ENCODE results near the gene CFHR5.
"Not testable (repeated sequence)": the region's sequence is repeated elsewhere in the genome, so short reads cannot be mapped to it uniquely, and the experiment has no call there.

The CFHR5 gene

GRCh38 chr1:196977278-196977677 lies at the start of gene CFHR5:
TSS of gene CFHR5 (plus strand) at chr1:196977556. CDS start at chr1:196977665, 109 bp downstream.
- no peak for DNase-seq (ENCODE audit: low read depth)
- Histone ChIP-seq H3K9me3 (ENCODE audit: control insufficient read depth, low read length) (no peaks in the 10 kb centered on the region), H3K27me3 (replicated peaks; ENCODE audit: control insufficient read depth, insufficient read depth, low read length) (no peaks in the 10 kb centered on the region), H3K4me1 (ENCODE audit: control insufficient read depth, insufficient read depth, low read length) (no peaks in the 10 kb centered on the region), H3K9ac (ENCODE audit: low read length) (no peak within 1 kb of the TSS), H3K4me3 (ENCODE audit: low read length) (no peak within 1 kb of the TSS), H3K36me3 (ENCODE audit: control insufficient read depth, insufficient read depth, low read length, severe bottlenecking) (no peaks in the 10 kb centered on the region)

DNA sequence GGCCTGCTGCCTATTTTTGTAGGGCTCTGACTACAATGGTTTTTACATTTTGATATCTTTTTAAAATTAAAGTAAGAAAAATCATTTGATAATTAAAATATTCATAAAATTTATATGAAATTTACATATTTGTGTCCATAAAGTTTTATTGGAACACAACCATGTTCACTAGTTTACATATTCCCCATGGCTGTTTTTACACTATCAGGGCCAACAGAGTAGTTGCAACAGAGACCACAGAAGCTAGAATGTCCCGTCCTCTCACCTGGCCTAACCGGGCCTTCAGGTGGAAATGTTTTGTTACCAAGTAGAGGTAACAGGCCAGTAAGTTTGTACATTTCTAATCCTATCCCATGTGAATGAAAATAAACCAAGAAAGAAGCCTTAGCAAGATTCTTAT lies 44.5 kb upstream of the CFHR5 start:
- not testable (repeated sequence) for H3K9ac ChIP-seq (ENCODE audit: low read length); H3K9me3 ChIP-seq (ENCODE audit: control insufficient read depth, low read length); DNase-seq (ENCODE audit: low read depth); H3K4me1 ChIP-seq (ENCODE audit: control insufficient read depth, insufficient read depth, low read length); H3K27me3 ChIP-seq (replicated peaks; ENCODE audit: control insufficient read depth, insufficient read depth, low read length); H3K4me3 ChIP-seq (ENCODE audit: low read length); H3K36me3 ChIP-seq (ENCODE audit: control insufficient read depth, insufficient read depth, low read length, severe bottlenecking)

DNA sequence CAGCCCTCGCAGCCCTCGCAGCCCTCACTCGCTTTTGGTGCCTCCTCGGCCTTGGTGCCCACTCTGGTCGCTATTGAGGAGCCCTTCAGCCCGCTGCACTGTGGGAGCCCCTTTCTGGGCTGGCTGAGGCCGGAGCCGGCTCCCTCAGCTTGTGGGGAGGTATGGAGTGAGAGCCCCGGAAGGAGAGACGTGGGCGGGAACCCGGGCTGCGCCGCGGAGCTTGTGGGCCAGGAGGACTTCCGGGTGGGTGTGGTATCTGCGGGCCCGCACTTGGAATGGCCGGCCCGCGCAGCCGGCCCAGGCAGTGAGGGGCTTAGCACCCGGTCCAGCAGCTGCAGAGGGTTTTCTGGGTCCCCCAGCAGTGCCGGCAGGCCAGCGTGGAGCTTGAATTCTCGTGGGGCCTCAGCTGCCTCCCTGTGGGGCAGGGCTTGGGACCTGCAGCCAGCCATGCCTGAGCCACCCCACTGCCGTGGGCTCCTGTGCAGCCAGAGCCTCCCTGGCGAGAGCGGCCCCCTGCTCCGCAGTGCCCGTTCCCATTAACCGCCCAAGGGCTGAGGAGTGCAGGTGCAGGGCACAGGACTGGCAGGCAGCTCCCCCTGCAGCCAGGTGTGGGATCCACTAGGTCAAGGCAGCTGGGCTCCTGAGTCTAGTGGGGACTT lies 43.7 kb upstream of the CFHR5 start:
- Histone ChIP-seq H3K4me1 (ENCODE audit: control insufficient read depth, insufficient read depth, low read length) (no peaks in the 10 kb centered on the region), H3K4me3 (ENCODE audit: low read length) (no peak overlapping the region), H3K27me3 (replicated peaks; ENCODE audit: control insufficient read depth, insufficient read depth, low read length) (no peaks in the 10 kb centered on the region), H3K9me3 (ENCODE audit: control insufficient read depth, low read length) (no peaks in the 10 kb centered on the region), H3K9ac (ENCODE audit: low read length) (no peak overlapping the region), H3K36me3 (ENCODE audit: control insufficient read depth, insufficient read depth, low read length, severe bottlenecking) (no peaks in the 10 kb centered on the region)
- DNase-seq (ENCODE audit: low read depth): no peak

- H3K4me3 ChIP-seq (ENCODE audit: low read length); H3K36me3 ChIP-seq (ENCODE audit: control insufficient read depth, insufficient read depth, low read length, severe bottlenecking); H3K9me3 ChIP-seq (ENCODE audit: control insufficient read depth, low read length); H3K4me1 ChIP-seq (ENCODE audit: control insufficient read depth, insufficient read depth, low read length); DNase-seq (ENCODE audit: low read depth); H3K27me3 ChIP-seq (replicated peaks; ENCODE audit: control insufficient read depth, insufficient read depth, low read length); H3K9ac ChIP-seq (ENCODE audit: low read length): not testable (repeated sequence)
These were observed 35.9 kb upstream of the CFHR5 start for GRCh38 chr1:196941474-196941873.

DNA sequence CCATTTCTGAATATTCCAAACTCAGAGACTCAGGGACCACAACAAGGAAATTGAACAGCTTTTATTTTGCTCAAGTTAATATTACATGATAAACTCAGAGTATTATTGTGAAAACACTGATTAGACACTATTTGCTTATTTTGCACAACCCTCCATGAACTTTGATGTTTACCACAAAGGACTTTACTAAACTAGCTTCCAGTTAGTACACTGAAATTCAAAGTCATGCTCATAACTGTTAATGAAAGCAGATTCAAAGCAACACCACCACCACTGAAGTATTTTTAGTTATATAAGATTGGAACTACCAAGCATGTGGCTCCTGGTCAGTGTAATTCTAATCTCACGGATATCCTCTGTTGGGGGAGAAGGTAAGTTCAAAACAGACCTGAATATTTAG lies 33.8 kb upstream of the CFHR5 start, which contains the start of gene CFHR2:
CFHR2 (plus strand) TSS at position 171 of the 400 bp plus-strand sequence; CDS start at position 314, 143 bp downstream.
- not testable (repeated sequence) for DNase-seq (ENCODE audit: low read depth); H3K4me1 ChIP-seq (ENCODE audit: control insufficient read depth, insufficient read depth, low read length); H3K9ac ChIP-seq (ENCODE audit: low read length)

DNA sequence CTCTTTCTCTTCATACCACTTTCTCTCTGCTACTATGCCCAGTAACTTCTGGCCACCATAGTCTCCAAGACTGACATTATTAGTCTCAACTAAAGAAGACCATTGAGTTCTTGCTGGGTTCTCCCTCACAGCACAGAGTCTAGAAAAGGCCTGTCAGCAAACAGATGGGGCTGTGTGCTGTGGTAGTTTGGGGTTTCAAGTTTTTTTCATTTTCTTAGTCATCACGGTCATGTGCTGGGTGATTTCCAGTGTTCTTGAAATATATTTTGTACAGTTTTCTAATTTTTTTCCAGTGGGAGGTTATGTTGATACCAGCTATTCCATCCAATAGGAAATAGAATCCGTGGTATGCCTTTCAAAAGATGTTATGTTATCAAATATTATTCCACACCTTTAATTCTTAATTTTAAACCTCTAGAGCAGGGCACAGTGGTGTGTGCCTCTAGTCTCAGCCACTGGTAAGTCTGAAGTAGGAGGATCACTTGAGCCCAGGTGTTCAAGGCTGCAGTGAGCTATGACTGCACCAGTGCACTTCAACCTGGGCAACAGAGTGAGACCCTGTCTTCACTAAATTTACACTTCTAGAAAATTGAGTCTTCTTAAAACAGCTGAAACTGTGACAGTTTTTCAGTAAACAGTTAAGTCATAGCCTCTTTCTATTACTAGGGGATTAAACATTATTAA lies 25.5 kb upstream of the CFHR5 start:
- Histone ChIP-seq H3K4me3 (ENCODE audit: low read length) (no peak overlapping the region), H3K4me1 (ENCODE audit: control insufficient read depth, insufficient read depth, low read length) (no peaks in the 10 kb centered on the region)

More for the DNA sequence above, 33.8 kb upstream of the CFHR5 start, which contains the start of gene CFHR2:
- not testable (repeated sequence) for H3K9me3 ChIP-seq (ENCODE audit: control insufficient read depth, low read length); H3K4me3 ChIP-seq (ENCODE audit: low read length); H3K27me3 ChIP-seq (replicated peaks; ENCODE audit: control insufficient read depth, insufficient read depth, low read length); H3K36me3 ChIP-seq (ENCODE audit: control insufficient read depth, insufficient read depth, low read length, severe bottlenecking)

DNA sequence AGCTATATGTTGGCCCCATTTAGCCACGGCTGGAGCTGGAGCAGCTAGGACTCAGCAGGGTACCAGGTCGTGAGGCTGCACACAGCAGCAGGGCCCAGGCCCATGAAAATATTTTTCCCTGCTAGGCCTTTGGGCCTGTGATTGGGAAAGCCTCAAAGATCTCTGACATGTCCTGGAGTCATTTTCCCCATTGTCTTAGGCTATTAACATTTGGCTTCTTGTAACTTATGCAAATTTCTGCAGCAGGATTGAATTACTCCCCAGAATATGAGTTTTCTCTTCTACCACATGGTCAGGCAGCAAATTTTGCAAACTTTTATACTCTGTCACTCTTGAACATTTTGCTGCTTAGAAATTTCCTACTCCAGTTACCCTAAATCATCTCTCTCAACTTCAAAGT lies 22.6 kb upstream of the CFHR5 start:
- no peak for DNase-seq (ENCODE audit: low read depth)
- no peak overlapping the region for H3K9ac ChIP-seq (ENCODE audit: low read length)
- no peaks in the 10 kb centered on the region for H3K9me3 ChIP-seq (ENCODE audit: control insufficient read depth, low read length)
- H3K4me1 ChIP-seq (ENCODE audit: control insufficient read depth, insufficient read depth, low read length): no peaks in the 10 kb centered on the region
- no peak overlapping the region for H3K4me3 ChIP-seq (ENCODE audit: low read length)
- H3K36me3 ChIP-seq (ENCODE audit: control insufficient read depth, insufficient read depth, low read length, severe bottlenecking): no peaks in the 10 kb centered on the region
- no peaks in the 10 kb centered on the region for H3K27me3 ChIP-seq (replicated peaks; ENCODE audit: control insufficient read depth, insufficient read depth, low read length)

More for the DNA sequence above, 25.5 kb upstream of the CFHR5 start:
- no peaks in the 10 kb centered on the region for H3K9me3 ChIP-seq (ENCODE audit: control insufficient read depth, low read length)
- no peak for DNase-seq (ENCODE audit: low read depth)
- no peaks in the 10 kb centered on the region for H3K27me3 ChIP-seq (replicated peaks; ENCODE audit: control insufficient read depth, insufficient read depth, low read length)
- H3K36me3 ChIP-seq (ENCODE audit: control insufficient read depth, insufficient read depth, low read length, severe bottlenecking): no peaks in the 10 kb centered on the region
- H3K9ac ChIP-seq (ENCODE audit: low read length): no peak overlapping the region

- Histone ChIP-seq H3K4me3 (ENCODE audit: low read length) (no peak overlapping the region), H3K9ac (ENCODE audit: low read length) (no peak overlapping the region), H3K36me3 (ENCODE audit: control insufficient read depth, insufficient read depth, low read length, severe bottlenecking) (no peaks in the 10 kb centered on the region), H3K27me3 (replicated peaks; ENCODE audit: control insufficient read depth, insufficient read depth, low read length) (no peaks in the 10 kb centered on the region), H3K4me1 (ENCODE audit: control insufficient read depth, insufficient read depth, low read length) (no peaks in the 10 kb centered on the region), H3K9me3 (ENCODE audit: control insufficient read depth, low read length) (no peaks in the 10 kb centered on the region)
- no peak for DNase-seq (ENCODE audit: low read depth)
These were observed 21.4 kb upstream of the CFHR5 start for GRCh38 chr1:196955926-196956325.

DNA sequence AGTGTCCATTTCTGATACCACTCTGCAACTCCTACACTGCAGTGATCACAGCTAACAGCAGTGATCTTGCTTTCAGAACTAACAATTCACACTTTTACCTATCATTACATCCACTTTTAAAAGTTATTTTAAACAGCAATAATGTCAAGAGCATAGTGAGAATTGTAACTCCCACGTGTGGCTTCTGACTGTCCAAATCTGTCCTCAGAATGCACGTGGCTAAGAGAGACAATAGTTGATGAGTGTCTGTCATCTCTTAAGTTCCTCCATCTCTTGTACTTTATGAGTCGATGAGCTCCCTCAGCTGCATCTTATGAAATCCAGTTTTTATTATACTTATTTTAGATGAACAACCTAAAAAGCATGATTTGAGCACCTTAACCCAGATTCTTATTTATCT lies 16.5 kb upstream of the CFHR5 start:
- no peaks in the 10 kb centered on the region for H3K9me3 ChIP-seq (ENCODE audit: control insufficient read depth, low read length)
- H3K9ac ChIP-seq (ENCODE audit: low read length): no peak overlapping the region
- no peak for DNase-seq (ENCODE audit: low read depth)
- no peaks in the 10 kb centered on the region for H3K27me3 ChIP-seq (replicated peaks; ENCODE audit: control insufficient read depth, insufficient read depth, low read length)
- H3K4me3 ChIP-seq (ENCODE audit: low read length): no peak overlapping the region
- no peaks in the 10 kb centered on the region for H3K36me3 ChIP-seq (ENCODE audit: control insufficient read depth, insufficient read depth, low read length, severe bottlenecking)
- H3K4me1 ChIP-seq (ENCODE audit: control insufficient read depth, insufficient read depth, low read length): no peaks in the 10 kb centered on the region

- H3K27me3 ChIP-seq (replicated peaks; ENCODE audit: control insufficient read depth, insufficient read depth, low read length): no peaks in the 10 kb centered on the region
- H3K4me1 ChIP-seq (ENCODE audit: control insufficient read depth, insufficient read depth, low read length): no peaks in the 10 kb centered on the region
- H3K4me3 ChIP-seq (ENCODE audit: low read length): no peak overlapping the region
- no peaks in the 10 kb centered on the region for H3K36me3 ChIP-seq (ENCODE audit: control insufficient read depth, insufficient read depth, low read length, severe bottlenecking)
- no peaks in the 10 kb centered on the region for H3K9me3 ChIP-seq (ENCODE audit: control insufficient read depth, low read length)
- H3K9ac ChIP-seq (ENCODE audit: low read length): no peak overlapping the region
- DNase-seq (ENCODE audit: low read depth): no peak
These were observed 7.2 kb upstream of the CFHR5 start for GRCh38 chr1:196970182-196970581.

DNA sequence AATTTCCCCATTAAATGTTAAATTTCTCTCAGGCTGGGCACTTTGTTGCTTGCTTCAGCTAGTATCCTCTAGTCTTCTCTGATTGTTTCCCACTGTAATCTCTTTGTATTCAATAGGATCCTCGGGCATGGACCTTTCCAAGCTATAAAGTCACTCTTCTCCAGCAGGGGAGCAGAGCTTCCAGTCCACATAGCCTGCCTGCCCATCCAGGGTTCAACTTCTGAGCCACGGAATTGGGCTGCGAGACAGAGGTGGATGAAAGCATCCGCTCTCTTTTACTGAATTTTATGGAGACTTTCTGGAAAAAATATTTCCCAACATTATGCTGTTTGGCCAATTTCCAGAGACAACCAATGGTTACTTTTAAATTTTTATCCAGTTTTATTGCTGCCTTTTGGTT lies 1.1 kb upstream of the CFHR5 start:
- Histone ChIP-seq H3K9me3 (ENCODE audit: control insufficient read depth, low read length) (no peaks in the 10 kb centered on the region), H3K4me3 (ENCODE audit: low read length) (no peak overlapping the region), H3K27me3 (replicated peaks; ENCODE audit: control insufficient read depth, insufficient read depth, low read length) (no peaks in the 10 kb centered on the region), H3K9ac (ENCODE audit: low read length) (no peak overlapping the region), H3K36me3 (ENCODE audit: control insufficient read depth, insufficient read depth, low read length, severe bottlenecking) (no peaks in the 10 kb centered on the region), H3K4me1 (ENCODE audit: control insufficient read depth, insufficient read depth, low read length) (no peaks in the 10 kb centered on the region)
- no peak for DNase-seq (ENCODE audit: low read depth)
